ENCODE data around the gene ASB4. TPM values are rescaled to one million over a fixed set of nuclear protein-coding genes. Genes with fewer than 3 reads are reported as not detected.

ASB4 gene
- total and polyA plus RNA-seq, 2 donors (not counting 3 experiments of a cell fraction or from before 2014, with no cell fraction given): not detected

- CTCF ChIA-PET: interaction anchor here (1.1 to 27.9 kb wide), 3 partner anchors 12 to 149 kb away, joined by 3 to 917 read pairs (median 6); no protein-coding TSS in a partner anchor
- H3K27me3 ChIP-seq (ENCODE audit: control insufficient read depth in 2 of 2, insufficient read depth in 2 of 2, low read length in 2 of 2): peaks cover 6 to 27% of the 10 kb centered on the region in 2 experiments
- POLR2A ChIA-PET: no interaction called here
- peaks cover 2% of the 10 kb centered on the region for H3K4me1 ChIP-seq (ENCODE audit: control insufficient read depth, extremely low read depth, insufficient read depth, low read length)
- BruUV-seq (replicated peaks): no TSS peak
- H2AFZ ChIP-seq (ENCODE audit: low read depth, low read length): no peak overlapping the region
- no peaks in the 10 kb centered on the region for H3K9me1 ChIP-seq (replicated peaks; ENCODE audit: control insufficient read depth, extremely low read depth, insufficient read depth, low read length)
- DNase-seq (ENCODE audit: low read depth, low spot score) (no peak), FAIRE-seq (no peak)
- no peaks in the 10 kb centered on the region for H4K20me1 ChIP-seq (replicated peaks; ENCODE audit: control insufficient read depth, extremely low read depth, insufficient read depth, low read length)
- intact Hi-C loops (cut with micrococcal nuclease) (no loop called here), dilution Hi-C loops (cut with MboI; ENCODE audit: extremely low pct_ligation_motif_present, low sequenced_read_pairs) (no loop called here)
- no peaks in the 10 kb centered on the region for H3K79me2 ChIP-seq (ENCODE audit: control insufficient read depth, insufficient read depth, low read length)
- no peak overlapping the region for H3K9ac ChIP-seq (replicated peaks; ENCODE audit: extremely low read depth, insufficient read depth, low read length)
- H3K27ac ChIP-seq (ENCODE audit: insufficient read depth, low read depth, low read length): no peak overlapping the region
- TF ChIP-seq POLR2A (IDR thresholded peaks at IDR 0.05; ENCODE audit: low read depth, low read length) (no peak), MAX (IDR thresholded peaks at IDR 0.05; ENCODE audit: insufficient read depth, insufficient read length) (no peak), MYC (IDR thresholded peaks at IDR 0.05; ENCODE audit: low read depth, low read length) (no peak)
- no peak overlapping the region for H3K4me3 ChIP-seq (replicated peaks in 1 of 3; ENCODE audit: insufficient read depth in 1 of 3, low read depth in 1 of 3, low read length in 3 of 3)
- H3K4me2 ChIP-seq (ENCODE audit: insufficient read depth, low read length): no peak overlapping the region
- no peaks in the 10 kb centered on the region for H3K9me3 ChIP-seq (replicated peaks; ENCODE audit: control insufficient read depth, insufficient read depth, low read length)
- no peaks in the 10 kb centered on the region for H3K36me3 ChIP-seq (ENCODE audit: control insufficient read depth in 2 of 2, extremely low read depth in 1 of 2, insufficient read depth in 2 of 2, low read length in 2 of 2)
Measured at GRCh38 chr7:95540366-95540765, 54.6 kb downstream of the ASB4 start.

GRCh38 chr7:95543312-95543711 lies 57.6 kb downstream of the ASB4 start:
- H4K20me1 ChIP-seq (replicated peaks; ENCODE audit: control insufficient read depth, extremely low read depth, insufficient read depth, low read length): no peaks in the 10 kb centered on the region
- no peak overlapping the region for H3K9ac ChIP-seq (replicated peaks; ENCODE audit: extremely low read depth, insufficient read depth, low read length)
- peaks cover 2 to 10% of the 10 kb centered on the region in 2 experiments for H3K27me3 ChIP-seq (ENCODE audit: control insufficient read depth in 2 of 2, insufficient read depth in 2 of 2, low read length in 2 of 2)
- no peak for DNase-seq (ENCODE audit: low read depth, low spot score)
- H3K27ac ChIP-seq (ENCODE audit: insufficient read depth, low read depth, low read length): no peak overlapping the region
- dilution Hi-C loops (cut with MboI; ENCODE audit: extremely low pct_ligation_motif_present, low sequenced_read_pairs) (no loop called here), intact Hi-C loops (cut with micrococcal nuclease) (no loop called here)
- CTCF ChIA-PET: interaction anchor here (1.1 to 27.9 kb wide), 7 partner anchors 13 to 146 kb away, joined by 4 to 917 read pairs (median 7); no protein-coding TSS in a partner anchor
- no peaks in the 10 kb centered on the region for H3K79me2 ChIP-seq (ENCODE audit: control insufficient read depth, insufficient read depth, low read length)
- H3K36me3 ChIP-seq (ENCODE audit: control insufficient read depth in 2 of 2, extremely low read depth in 1 of 2, insufficient read depth in 2 of 2, low read length in 2 of 2): no peaks in the 10 kb centered on the region
- BruUV-seq (replicated peaks): no TSS peak
- no peak for FAIRE-seq
- H3K4me1 ChIP-seq (ENCODE audit: control insufficient read depth, extremely low read depth, insufficient read depth, low read length): peaks cover 6% of the 10 kb centered on the region
- no peak overlapping the region for H2AFZ ChIP-seq (ENCODE audit: low read depth, low read length)
- no peak overlapping the region for H3K4me3 ChIP-seq (replicated peaks in 1 of 3; ENCODE audit: insufficient read depth in 1 of 3, low read depth in 1 of 3, low read length in 3 of 3)
- no peak overlapping the region for H3K4me2 ChIP-seq (ENCODE audit: insufficient read depth, low read length)
- TF ChIP-seq POLR2AphosphoS5 (IDR thresholded peaks at IDR 0.05; ENCODE audit: insufficient read depth, low read depth, low read length) (no peak), EZH2 (IDR thresholded peaks at IDR 0.05; ENCODE audit: borderline replicate concordance, low read depth, low read length, severe bottlenecking) (no peak), POLR2A (IDR thresholded peaks at IDR 0.05; ENCODE audit: low read depth, low read length) (no peak), GATA2 (IDR thresholded peaks at IDR 0.05; ENCODE audit: insufficient read depth, insufficient read length, low read depth, low read length) (no peak), CTCF (IDR thresholded peaks at IDR 0.05; ENCODE audit: extremely low read depth in 1 of 2, insufficient read depth in 1 of 2, low read depth in 1 of 2, low read length in 2 of 2) (no peak), JUN (IDR thresholded peaks at IDR 0.05; ENCODE audit: borderline replicate concordance, insufficient read depth, insufficient read length, low read depth) (no peak), MAX (IDR thresholded peaks at IDR 0.05; ENCODE audit: insufficient read depth, insufficient read length) (no peak), MYC (IDR thresholded peaks at IDR 0.05; ENCODE audit: low read depth, low read length) (no peak), FOS (IDR thresholded peaks at IDR 0.05; ENCODE audit: borderline replicate concordance, insufficient read depth, low read length) (no peak)
- no peaks in the 10 kb centered on the region for H3K9me1 ChIP-seq (replicated peaks; ENCODE audit: control insufficient read depth, extremely low read depth, insufficient read depth, low read length)
- POLR2A ChIA-PET: no interaction called here
- no peaks in the 10 kb centered on the region for H3K9me3 ChIP-seq (replicated peaks; ENCODE audit: control insufficient read depth, insufficient read depth, low read length)

Measured in endothelial cell of umbilical vein (primary cell).